WTC11 (cell line): Measurements from ENCODE around the gene NACC2.

ENCODE experiments used
- TF ChIP-seq, protein P1 (sequence below): fragments of 200-600 bp; IDR thresholded peaks from 2 replicates; pipeline ENCODE4 v1.8.0; 2022; ENCODE audit warnings: antibody characterized with exemption
- TF ChIP-seq, protein P2 (sequence below): sonication (generic); formaldehyde crosslinking; IDR thresholded peaks from 2 replicates; pipeline ENCODE4 v1.8.0; 2022; ENCODE audit warnings: mild to moderate bottlenecking, missing genetic modification reagents

DNA sequence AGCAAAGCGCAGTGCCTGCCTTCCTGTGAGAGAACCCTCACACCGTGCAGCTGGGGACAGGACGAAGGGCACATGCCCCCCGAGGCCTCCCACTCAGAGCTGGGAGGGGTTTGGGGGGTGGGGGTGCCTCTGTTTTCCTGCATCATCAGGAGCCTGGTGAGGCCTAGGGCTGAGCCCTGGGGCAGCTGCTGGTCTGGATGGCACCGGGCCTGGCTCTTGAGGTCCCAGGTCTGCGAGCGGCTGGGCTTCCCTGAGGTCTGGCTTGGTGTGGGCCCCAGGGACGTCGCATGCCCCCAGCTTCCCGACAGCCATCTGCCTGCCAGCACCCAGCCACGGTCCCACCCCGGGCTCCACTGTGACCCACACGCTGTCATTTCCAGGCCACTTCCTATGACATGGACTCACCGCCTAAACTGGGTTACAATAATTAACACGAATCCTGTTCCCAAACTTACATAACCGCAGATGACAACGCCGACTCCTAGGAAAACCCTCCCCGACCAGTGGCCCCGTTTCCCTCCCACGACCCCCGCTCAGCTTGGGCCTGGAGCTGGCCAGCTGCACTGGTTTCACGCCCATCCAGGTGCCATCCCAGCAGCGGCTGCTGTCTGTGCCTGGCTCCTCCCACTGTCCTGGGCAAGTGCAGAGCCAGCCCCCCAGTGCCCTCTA lies 8.7 kb downstream of the NACC2 start:
- TF ChIP-seq, protein P1, sequence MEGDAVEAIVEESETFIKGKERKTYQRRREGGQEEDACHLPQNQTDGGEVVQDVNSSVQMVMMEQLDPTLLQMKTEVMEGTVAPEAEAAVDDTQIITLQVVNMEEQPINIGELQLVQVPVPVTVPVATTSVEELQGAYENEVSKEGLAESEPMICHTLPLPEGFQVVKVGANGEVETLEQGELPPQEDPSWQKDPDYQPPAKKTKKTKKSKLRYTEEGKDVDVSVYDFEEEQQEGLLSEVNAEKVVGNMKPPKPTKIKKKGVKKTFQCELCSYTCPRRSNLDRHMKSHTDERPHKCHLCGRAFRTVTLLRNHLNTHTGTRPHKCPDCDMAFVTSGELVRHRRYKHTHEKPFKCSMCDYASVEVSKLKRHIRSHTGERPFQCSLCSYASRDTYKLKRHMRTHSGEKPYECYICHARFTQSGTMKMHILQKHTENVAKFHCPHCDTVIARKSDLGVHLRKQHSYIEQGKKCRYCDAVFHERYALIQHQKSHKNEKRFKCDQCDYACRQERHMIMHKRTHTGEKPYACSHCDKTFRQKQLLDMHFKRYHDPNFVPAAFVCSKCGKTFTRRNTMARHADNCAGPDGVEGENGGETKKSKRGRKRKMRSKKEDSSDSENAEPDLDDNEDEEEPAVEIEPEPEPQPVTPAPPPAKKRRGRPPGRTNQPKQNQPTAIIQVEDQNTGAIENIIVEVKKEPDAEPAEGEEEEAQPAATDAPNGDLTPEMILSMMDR = no peak
- TF ChIP-seq, protein P2, sequence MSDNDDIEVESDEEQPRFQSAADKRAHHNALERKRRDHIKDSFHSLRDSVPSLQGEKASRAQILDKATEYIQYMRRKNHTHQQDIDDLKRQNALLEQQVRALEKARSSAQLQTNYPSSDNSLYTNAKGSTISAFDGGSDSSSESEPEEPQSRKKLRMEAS = no peak
